Glutamatergic neuron (in vitro differentiated cells): Measurements from ENCODE around the gene UBD. TPM values are rescaled to one million over a fixed set of nuclear protein-coding genes. Genes with fewer than 3 reads are reported as not detected.

Experiments
- DNase-seq: peaks from one replicate; pipeline ENCODE4 v3.0.0; 2022
- H3K27ac Mint-ChIP-seq: one replicate; pipeline ENCODE4 v1.8.0; 2020; ENCODE audit warnings: mild to moderate bottlenecking, mixed read lengths, inconsistent platforms; ENCODE audit not compliant: unreplicated experiment
- H3K27me3 Mint-ChIP-seq: one replicate; pipeline ENCODE4 v1.8.0; 2020; ENCODE audit warnings: mild to moderate bottlenecking, moderate library complexity, mixed read lengths, inconsistent platforms; ENCODE audit not compliant: unreplicated experiment
- H3K36me3 Mint-ChIP-seq: one replicate; pipeline ENCODE4 v1.8.0; 2020; ENCODE audit warnings: mild to moderate bottlenecking, mixed read lengths, inconsistent platforms; ENCODE audit not compliant: unreplicated experiment
- H3K4me1 Mint-ChIP-seq: one replicate; pipeline ENCODE4 v1.8.0; 2020; ENCODE audit warnings: mild to moderate bottlenecking, low read depth, mixed read lengths, inconsistent platforms; ENCODE audit not compliant: unreplicated experiment
- H3K4me3 Mint-ChIP-seq: one replicate; pipeline ENCODE4 v1.8.0; 2020; ENCODE audit warnings: mild to moderate bottlenecking, mixed read lengths, inconsistent platforms; ENCODE audit not compliant: unreplicated experiment
- H3K9me3 Mint-ChIP-seq: one replicate; pipeline ENCODE4 v1.8.0; 2020; ENCODE audit warnings: mild to moderate bottlenecking, moderate library complexity, mixed read lengths, inconsistent platforms; ENCODE audit not compliant: unreplicated experiment
- CTCF ChIP-seq: fragments of 200-600 bp; sonication (generic); IDR thresholded peaks from one replicate; pipeline ENCODE4 v1.5.0; 2021; ENCODE audit not compliant: partially characterized antibody, unreplicated experiment
- total RNA-seq: library from RNA; stranded (reverse); fragmentation: NEBNext Ultra II Directional; extraction: Animal tissue kit (Norgen Biotek cat#: 25700); gene quantifications from one replicate; pipeline ENCODE4 v1.2.1, GENCODE V29; 2021; ENCODE audit not compliant: unreplicated experiment

The UBD gene
- total RNA-seq, 1 donor from 2014 or later, result not detected

DNA sequence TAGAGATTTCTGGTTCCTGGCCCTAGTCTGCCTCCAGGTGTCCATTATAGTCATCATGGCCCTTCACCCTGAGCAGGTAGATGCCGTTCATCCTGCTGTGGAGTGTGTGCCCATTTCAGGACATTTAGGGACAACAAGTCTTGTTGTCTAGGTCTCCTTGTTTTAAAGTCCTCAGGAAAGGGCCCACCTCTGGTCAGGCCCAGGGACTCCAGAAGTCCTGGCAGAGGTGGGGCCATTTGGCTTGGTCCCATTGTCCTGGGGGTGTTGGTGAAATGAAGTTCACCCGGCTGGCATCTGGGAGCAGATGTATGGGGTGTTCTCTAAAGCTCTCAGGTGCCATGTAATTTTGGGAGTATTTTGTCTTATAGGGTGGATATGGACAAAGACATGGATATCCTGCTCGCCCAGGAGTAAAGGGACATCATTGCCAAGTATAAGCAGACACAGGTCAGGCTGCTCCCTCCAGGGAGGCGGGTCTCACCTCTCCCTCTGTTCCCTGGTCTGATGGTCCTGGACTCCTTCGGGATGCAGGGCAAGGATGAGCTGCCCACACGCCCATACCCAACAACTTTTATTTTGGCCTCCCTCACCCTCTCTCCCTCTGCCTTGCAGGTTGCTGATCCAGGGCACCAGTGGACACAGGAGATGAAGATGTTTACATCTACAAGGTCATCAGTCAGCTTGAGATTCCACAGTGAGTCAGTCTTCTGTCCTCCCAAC is 40.1 kb downstream of the UBD start:
- H3K27ac Mint-ChIP-seq, result no peak overlapping the region
- no peak for TF ChIP-seq CTCF
- H3K9me3 Mint-ChIP-seq, result peaks cover 8% of the 10 kb centered on the region
- H3K4me1 Mint-ChIP-seq, result no peaks in the 10 kb centered on the region
- H3K27me3 Mint-ChIP-seq, result peaks cover 1% of the 10 kb centered on the region
- DNase-seq, result no peak
- H3K36me3 Mint-ChIP-seq, result peaks cover 3% of the 10 kb centered on the region
- no peak overlapping the region for H3K4me3 Mint-ChIP-seq

DNA sequence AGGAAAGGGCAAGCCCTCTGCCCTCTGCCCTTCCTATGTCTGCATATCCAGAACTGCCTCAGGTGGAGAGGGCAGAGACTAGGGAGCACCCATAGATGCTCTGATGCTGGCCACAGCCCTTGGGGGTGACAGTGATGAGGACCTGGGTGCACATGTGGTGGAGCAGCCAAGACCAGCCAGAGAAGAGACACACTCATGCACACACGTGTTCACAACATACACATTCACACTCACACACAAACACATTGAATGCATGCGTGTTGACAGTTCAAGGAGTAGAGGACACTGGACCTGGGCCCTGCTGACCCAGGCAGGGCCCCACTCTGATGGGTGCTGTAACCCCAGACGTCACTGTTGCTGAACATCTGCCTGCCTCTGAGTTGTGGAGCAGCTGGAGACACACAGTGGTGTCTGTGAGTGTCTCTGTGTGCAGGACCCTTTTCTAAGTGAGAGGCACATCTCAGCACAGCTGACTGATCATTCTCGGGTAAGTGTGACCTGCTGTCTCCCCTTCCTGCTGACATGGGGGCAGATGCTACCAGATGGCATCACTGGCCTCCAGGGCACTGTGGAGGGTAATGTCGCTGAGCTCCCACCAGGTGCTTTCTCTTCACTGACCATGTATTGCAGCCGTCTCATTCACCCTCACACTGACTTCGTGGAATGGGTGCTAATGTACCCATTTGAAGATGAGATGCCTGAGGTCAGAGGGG is 41.6 kb downstream of the UBD start:
- Mint-ChIP-seq H3K4me1 (no peaks in the 10 kb centered on the region), H3K27me3 (peaks cover 1% of the 10 kb centered on the region), H3K9me3 (peaks cover 6% of the 10 kb centered on the region), H3K4me3 (no peak overlapping the region), H3K27ac (no peak overlapping the region), H3K36me3 (peaks cover 3% of the 10 kb centered on the region)
- no peak for TF ChIP-seq CTCF
- DNase-seq, result peak; percentile 28

GRCh38 chr6:29517245-29517644 is 42.3 kb downstream of the UBD start:
- no peak overlapping the region for H3K4me3 Mint-ChIP-seq
- no peak for TF ChIP-seq CTCF
- no peak for DNase-seq
- no peaks in the 10 kb centered on the region for H3K4me1 Mint-ChIP-seq
- H3K9me3 Mint-ChIP-seq, result peaks cover 6% of the 10 kb centered on the region
- no peaks in the 10 kb centered on the region for H3K27me3 Mint-ChIP-seq
- no peak overlapping the region for H3K27ac Mint-ChIP-seq
- peaks cover 3% of the 10 kb centered on the region for H3K36me3 Mint-ChIP-seq

- H3K27ac Mint-ChIP-seq, result no peak overlapping the region
- no peak overlapping the region for H3K4me3 Mint-ChIP-seq
- DNase-seq, result no peak
- H3K4me1 Mint-ChIP-seq, result no peaks in the 10 kb centered on the region
- H3K9me3 Mint-ChIP-seq, result peaks cover 6% of the 10 kb centered on the region
- H3K36me3 Mint-ChIP-seq, result no peaks in the 10 kb centered on the region
- no peak for TF ChIP-seq CTCF
- H3K27me3 Mint-ChIP-seq, result no peaks in the 10 kb centered on the region
Measured at GRCh38 chr6:29516108-29516507, 43.4 kb downstream of the UBD start.

DNA sequence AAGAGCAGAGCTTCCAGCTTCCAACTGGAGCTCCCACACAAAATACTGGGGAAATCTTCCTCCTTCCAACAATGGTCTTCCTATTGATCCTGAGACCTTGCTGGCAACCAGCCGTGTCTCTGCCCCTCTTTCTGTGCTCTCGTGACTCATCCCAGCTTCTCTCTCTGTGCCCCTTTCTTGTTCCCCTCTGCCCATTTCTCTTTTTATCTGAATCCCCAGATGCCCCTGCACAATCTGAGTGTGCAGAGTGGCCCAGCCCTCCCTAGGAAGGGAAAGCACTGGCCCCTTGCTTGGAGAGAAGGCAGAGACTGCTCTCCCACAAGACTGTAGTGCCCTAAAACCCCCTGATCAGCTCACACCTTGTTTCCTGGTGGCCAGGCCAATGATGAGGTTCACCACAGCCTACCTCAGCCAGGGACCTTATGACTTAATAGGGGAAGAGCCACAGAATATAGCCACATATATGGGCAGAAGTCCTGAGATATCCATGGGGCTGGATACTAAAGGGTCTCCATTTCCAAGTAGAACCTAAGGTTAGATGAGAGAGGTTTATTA is 48.7 kb downstream of the UBD start:
- Mint-ChIP-seq H3K4me3 (no peak overlapping the region), H3K36me3 (no peaks in the 10 kb centered on the region), H3K27me3 (no peaks in the 10 kb centered on the region), H3K9me3 (no peaks in the 10 kb centered on the region), H3K4me1 (peaks cover 2% of the 10 kb centered on the region), H3K27ac (no peak overlapping the region)
- no peak for TF ChIP-seq CTCF
- no peak for DNase-seq
